ENCODE results near the gene HTD2. TPM values are rescaled to one million over a fixed set of nuclear protein-coding genes. Genes with fewer than 3 reads are reported as not detected.

HTD2 gene
- total and polyA plus RNA-seq, 9 donors, result 7.8 to 12.5 (median 10.3) TPM

DNA sequence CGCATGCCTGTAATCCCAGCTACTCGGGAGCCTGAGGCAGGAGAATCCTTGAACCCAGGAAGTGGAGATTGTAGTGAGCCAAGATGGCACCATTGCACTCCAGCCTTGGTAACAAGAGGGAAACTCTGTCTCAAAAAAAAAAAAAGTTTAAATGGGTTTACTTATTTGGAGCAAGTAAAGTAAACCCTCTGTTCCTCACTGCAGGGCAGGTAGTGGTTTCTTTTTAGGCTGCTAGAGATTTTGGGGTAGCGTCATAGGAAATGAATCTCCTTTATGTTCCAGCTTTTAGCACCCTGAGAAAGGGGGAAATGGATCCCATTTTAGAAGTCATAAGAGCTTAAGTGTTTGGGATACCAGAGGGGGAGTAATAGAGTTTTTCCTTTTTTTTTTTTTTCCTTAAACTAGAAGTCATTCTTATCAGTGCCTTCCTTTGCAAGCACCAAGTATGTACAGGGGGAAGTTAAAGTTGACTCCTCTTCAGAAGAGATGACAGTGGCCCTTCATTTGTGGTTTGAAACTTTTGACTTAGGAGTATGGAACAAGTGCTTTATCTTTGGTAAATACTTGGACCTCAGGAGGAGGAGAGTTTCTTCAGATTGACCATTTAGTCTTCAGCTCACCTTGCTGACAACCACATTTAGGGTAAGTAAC, 34.4 kb downstream of the HTD2 start:
- H3K4me1 ChIP-seq (ENCODE audit: control insufficient read depth, insufficient read depth, low read length), result no peaks in the 10 kb centered on the region
- DNase-seq, result no peak
- H3K36me3 ChIP-seq (ENCODE audit: control insufficient read depth, insufficient read depth, low read length), result peaks cover 8% of the 10 kb centered on the region
- no peaks in the 10 kb centered on the region for H3K27me3 ChIP-seq (ENCODE audit: control insufficient read depth, insufficient read depth, low read length)
- H3K9me3 ChIP-seq (replicated peaks; ENCODE audit: control insufficient read depth, low read depth, low read length), result no peaks in the 10 kb centered on the region
- H3K27ac ChIP-seq (ENCODE audit: low read length), result no peak overlapping the region
- 71% methylated on average over 1 of the region's 3 CpGs for WGBS (ENCODE audit: insufficient coverage)
- no peak overlapping the region for H3K4me3 ChIP-seq (ENCODE audit: low read length)

DNA sequence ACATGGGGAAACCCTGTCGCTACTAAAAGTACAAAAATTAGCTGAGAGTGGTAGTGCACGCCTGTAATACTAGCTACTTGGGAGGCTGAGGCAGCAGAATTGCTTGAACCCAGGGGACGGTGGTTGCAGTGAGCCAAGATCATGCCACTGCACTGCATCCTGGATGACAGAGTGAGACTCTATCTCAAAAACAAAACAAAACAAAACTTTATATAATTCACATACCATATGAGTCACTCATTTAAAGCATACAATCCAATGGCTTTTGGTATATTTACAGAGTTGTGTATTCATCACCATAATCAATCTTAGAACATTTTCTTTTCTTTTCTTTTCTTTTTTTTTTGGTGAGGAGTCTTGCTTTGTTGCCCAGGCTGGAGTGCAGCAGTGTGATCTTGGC, 35.1 kb downstream of the HTD2 start:
- Histone ChIP-seq H3K9me3 (replicated peaks; ENCODE audit: control insufficient read depth, low read depth, low read length) (no peaks in the 10 kb centered on the region), H3K27ac (ENCODE audit: low read length) (no peak overlapping the region), H3K4me1 (ENCODE audit: control insufficient read depth, insufficient read depth, low read length) (no peaks in the 10 kb centered on the region), H3K4me3 (ENCODE audit: low read length) (no peak overlapping the region), H3K27me3 (ENCODE audit: control insufficient read depth, insufficient read depth, low read length) (no peaks in the 10 kb centered on the region), H3K36me3 (ENCODE audit: control insufficient read depth, insufficient read depth, low read length) (peaks cover 8% of the 10 kb centered on the region)
- WGBS (ENCODE audit: insufficient coverage), result 67% methylated on average over 1 of the region's 3 CpGs
- DNase-seq, result no peak

DNA sequence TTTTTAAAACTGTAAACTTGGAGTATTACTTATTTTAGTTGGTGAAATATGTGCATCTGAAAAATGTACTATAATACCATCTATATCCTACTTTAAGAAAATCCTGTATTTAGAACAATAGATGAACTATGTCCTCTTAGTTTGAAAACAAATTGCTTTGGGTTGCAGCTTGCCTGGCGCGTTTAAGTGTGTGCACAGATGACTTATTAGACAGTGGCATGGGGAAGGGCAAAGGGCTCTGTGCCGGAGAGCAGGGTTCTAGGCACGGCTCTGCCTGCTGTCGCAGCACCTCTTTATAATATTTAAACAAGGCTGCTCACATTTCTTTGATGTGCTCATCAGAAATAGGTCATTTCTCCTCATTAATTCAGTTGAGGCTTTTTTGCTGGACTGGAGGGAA, 36.4 kb downstream of the HTD2 start:
- WGBS (ENCODE audit: insufficient coverage), result 69% methylated on average over 2 of the region's 5 CpGs
- Histone ChIP-seq H3K27me3 (ENCODE audit: control insufficient read depth, insufficient read depth, low read length) (no peaks in the 10 kb centered on the region), H3K27ac (ENCODE audit: low read length) (no peak overlapping the region), H3K9me3 (replicated peaks; ENCODE audit: control insufficient read depth, low read depth, low read length) (no peaks in the 10 kb centered on the region), H3K36me3 (ENCODE audit: control insufficient read depth, insufficient read depth, low read length) (peaks cover 8% of the 10 kb centered on the region), H3K4me1 (ENCODE audit: control insufficient read depth, insufficient read depth, low read length) (no peaks in the 10 kb centered on the region), H3K4me3 (ENCODE audit: low read length) (no peak overlapping the region)
- DNase-seq, result no peak

DNA sequence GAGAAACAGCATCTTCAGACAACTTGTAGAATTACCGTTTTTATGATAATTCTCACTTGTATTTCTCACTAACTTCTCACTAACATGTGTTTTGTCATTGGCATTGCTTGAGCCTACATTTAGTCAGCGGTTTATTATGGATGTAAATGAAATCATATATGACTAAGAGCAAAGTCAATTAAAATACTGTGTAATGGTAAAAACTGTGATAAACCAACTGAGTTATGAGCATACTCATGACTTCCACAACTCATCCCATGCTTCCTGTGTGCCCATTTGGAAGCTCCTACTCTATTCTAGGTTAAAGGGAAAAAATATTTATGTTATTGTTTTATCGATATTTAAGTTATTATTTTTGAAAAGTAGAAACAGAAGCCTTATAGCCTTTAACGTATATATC, 39.1 kb downstream of the HTD2 start:
- Histone ChIP-seq H3K4me3 (ENCODE audit: low read length) (no peak overlapping the region), H3K27me3 (ENCODE audit: control insufficient read depth, insufficient read depth, low read length) (no peaks in the 10 kb centered on the region), H3K36me3 (ENCODE audit: control insufficient read depth, insufficient read depth, low read length) (peaks cover 8% of the 10 kb centered on the region), H3K27ac (ENCODE audit: low read length) (no peak overlapping the region), H3K9me3 (replicated peaks; ENCODE audit: control insufficient read depth, low read depth, low read length) (no peaks in the 10 kb centered on the region), H3K4me1 (ENCODE audit: control insufficient read depth, insufficient read depth, low read length) (no peaks in the 10 kb centered on the region)
- WGBS (ENCODE audit: insufficient coverage), result no CpG with 5 or more reads among the region's 4 CpGs
- no peak for DNase-seq

DNA sequence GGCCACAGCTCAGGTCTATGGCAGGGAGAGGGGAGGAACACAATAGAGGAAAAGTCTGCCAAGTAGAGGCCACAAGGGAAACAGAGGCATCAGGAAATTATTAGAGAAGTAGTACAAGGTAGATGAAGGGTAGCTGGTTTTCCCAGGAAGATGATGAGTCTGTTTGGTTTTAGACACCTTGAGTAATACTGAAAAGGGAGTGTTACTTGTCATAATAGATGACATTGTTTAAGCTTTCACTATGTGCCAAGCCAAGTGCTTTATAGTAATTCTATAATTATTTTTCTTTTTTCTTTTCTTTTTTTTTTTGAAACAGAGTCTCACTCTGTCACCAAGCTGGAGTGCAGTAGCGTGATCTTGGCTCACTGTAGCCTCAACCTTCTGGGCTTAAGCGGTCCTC, 40.0 kb downstream of the HTD2 start:
- DNase-seq, result no peak
- no peak overlapping the region for H3K4me3 ChIP-seq (ENCODE audit: low read length)
- H3K36me3 ChIP-seq (ENCODE audit: control insufficient read depth, insufficient read depth, low read length), result peaks cover 8% of the 10 kb centered on the region
- H3K9me3 ChIP-seq (replicated peaks; ENCODE audit: control insufficient read depth, low read depth, low read length), result no peaks in the 10 kb centered on the region
- WGBS (ENCODE audit: insufficient coverage), result no CpG with 5 or more reads among the region's 2 CpGs
- H3K4me1 ChIP-seq (ENCODE audit: control insufficient read depth, insufficient read depth, low read length), result no peaks in the 10 kb centered on the region
- H3K27me3 ChIP-seq (ENCODE audit: control insufficient read depth, insufficient read depth, low read length), result no peaks in the 10 kb centered on the region
- H3K27ac ChIP-seq (ENCODE audit: low read length), result no peak overlapping the region

DNA sequence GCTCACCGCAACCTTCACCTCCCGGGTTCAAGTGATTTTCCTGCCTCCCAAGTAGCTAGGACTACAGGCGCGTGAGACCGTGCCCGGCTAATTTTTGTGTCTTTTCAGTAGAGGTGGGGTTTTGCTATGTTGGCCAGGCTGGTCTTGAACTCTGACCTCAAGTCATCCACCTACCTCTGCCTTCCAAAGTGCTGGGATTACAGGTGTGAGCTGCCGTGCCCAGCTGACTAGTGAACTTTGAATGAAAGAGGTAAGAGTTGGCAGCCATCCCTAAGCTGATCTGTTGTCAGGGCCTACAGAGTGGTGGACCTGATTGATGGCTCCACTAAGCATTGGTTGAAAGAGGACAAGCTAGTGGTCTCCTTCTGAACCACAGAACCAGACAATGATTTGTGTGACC, 41.7 kb downstream of the HTD2 start:
- Histone ChIP-seq H3K4me3 (ENCODE audit: low read length) (no peak overlapping the region), H3K27ac (ENCODE audit: low read length) (no peak overlapping the region), H3K36me3 (ENCODE audit: control insufficient read depth, insufficient read depth, low read length) (peaks cover 4% of the 10 kb centered on the region), H3K9me3 (replicated peaks; ENCODE audit: control insufficient read depth, low read depth, low read length) (no peaks in the 10 kb centered on the region), H3K4me1 (ENCODE audit: control insufficient read depth, insufficient read depth, low read length) (peaks cover 3% of the 10 kb centered on the region), H3K27me3 (ENCODE audit: control insufficient read depth, insufficient read depth, low read length) (no peaks in the 10 kb centered on the region)
- WGBS (ENCODE audit: insufficient coverage), result 90% methylated on average over 3 of the region's 7 CpGs
- DNase-seq, result no peak

DNA sequence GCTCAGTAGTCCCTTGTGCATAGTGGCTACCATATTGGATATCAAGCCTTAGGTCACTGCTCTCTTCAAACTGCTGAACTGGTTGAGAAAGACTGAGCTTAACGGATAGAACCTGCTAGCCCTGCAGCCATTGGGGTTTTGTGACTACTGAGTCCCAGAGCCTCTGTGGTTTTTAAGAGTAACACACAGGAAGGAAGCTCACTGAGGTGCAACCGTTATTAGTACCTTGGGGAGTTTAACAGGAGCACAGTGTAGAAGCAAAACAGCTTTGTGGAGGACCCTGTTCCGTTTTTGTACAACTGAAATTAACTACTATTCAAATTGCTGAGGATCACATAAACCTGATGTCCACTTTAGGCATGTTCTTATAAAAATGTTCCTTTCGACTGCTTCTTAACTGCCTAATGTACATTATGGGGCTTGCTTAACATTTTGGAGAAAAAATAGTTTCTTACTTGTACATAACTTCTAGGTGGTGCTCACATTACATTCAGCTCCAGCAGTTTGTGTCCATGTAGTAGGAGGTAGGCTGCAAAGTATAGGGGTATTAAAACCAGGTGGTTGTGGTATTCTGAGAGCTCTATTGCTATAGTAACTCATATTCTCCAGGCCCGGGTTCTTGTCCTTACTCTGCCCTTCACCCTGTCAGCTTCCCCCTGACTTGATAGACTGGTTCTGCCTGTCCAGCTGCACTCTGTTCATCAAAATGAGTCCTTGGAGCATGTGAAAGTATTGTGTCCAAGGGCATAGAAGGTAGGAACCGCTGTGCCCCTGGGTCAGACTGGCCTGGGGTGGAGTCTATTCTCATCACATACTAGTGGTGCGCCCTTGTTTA, 43.7 kb downstream of the HTD2 start:
- Histone ChIP-seq H3K27ac (ENCODE audit: low read length) (no peak overlapping the region), H3K4me1 (ENCODE audit: control insufficient read depth, insufficient read depth, low read length) (peaks cover 3% of the 10 kb centered on the region), H3K36me3 (ENCODE audit: control insufficient read depth, insufficient read depth, low read length) (no peaks in the 10 kb centered on the region), H3K27me3 (ENCODE audit: control insufficient read depth, insufficient read depth, low read length) (no peaks in the 10 kb centered on the region), H3K9me3 (replicated peaks; ENCODE audit: control insufficient read depth, low read depth, low read length) (no peaks in the 10 kb centered on the region), H3K4me3 (ENCODE audit: low read length) (no peak overlapping the region)
- DNase-seq, result no peak
- WGBS (ENCODE audit: insufficient coverage), result 66% methylated on average over 3 of the region's 7 CpGs

DNA sequence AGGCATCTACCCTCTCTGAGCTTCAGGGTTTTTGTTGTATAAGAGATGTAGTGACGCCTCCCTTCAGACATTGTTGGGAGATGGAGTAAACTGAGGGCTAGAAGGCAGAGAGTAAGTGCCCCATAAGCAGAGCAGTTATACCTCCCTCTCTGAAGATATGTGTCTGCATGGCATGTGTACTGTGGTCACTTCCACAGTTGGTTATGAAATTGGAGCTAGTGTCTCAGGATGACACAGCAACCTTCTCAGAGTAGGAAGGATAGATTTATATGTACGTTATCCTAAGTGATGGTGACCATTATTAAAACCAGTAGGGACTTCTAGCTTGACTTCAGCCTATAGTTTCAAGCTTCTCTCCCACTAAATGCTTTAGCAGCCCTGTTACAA, 44.3 kb downstream of the HTD2 start:
- Histone ChIP-seq H3K4me1 (ENCODE audit: control insufficient read depth, insufficient read depth, low read length) (peaks cover 3% of the 10 kb centered on the region), H3K36me3 (ENCODE audit: control insufficient read depth, insufficient read depth, low read length) (no peaks in the 10 kb centered on the region), H3K9me3 (replicated peaks; ENCODE audit: control insufficient read depth, low read depth, low read length) (no peaks in the 10 kb centered on the region), H3K27me3 (ENCODE audit: control insufficient read depth, insufficient read depth, low read length) (no peaks in the 10 kb centered on the region), H3K4me3 (ENCODE audit: low read length) (no peak overlapping the region), H3K27ac (ENCODE audit: low read length) (no peak overlapping the region)
- DNase-seq, result no peak
- no CpG with 5 or more reads among the region's 2 CpGs for WGBS (ENCODE audit: insufficient coverage)

DNA sequence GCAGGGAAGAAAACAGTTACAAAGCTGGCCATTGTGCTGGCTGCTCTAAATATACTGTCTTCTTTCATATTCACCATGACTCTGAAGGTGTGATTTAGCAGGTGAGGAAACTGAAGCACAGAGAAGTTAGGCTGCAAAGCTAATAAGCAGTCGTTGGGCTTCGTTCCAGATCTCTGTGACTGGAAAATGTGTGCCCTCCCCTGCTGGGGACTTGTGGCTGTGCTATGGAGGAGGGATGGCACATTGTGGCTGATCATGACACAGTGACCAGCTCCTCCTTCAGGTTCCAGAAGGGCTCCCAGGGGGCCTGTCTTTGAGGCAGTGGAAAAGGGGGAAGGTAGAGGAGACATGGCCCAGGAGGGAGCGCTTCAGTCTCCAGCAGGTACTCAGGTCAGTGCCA, 45.6 kb downstream of the HTD2 start:
- Histone ChIP-seq H3K9me3 (replicated peaks; ENCODE audit: control insufficient read depth, low read depth, low read length) (no peaks in the 10 kb centered on the region), H3K4me1 (ENCODE audit: control insufficient read depth, insufficient read depth, low read length) (peaks cover 7% of the 10 kb centered on the region), H3K27ac (ENCODE audit: low read length) (no peak overlapping the region), H3K36me3 (ENCODE audit: control insufficient read depth, insufficient read depth, low read length) (no peaks in the 10 kb centered on the region), H3K4me3 (ENCODE audit: low read length) (no peak overlapping the region), H3K27me3 (ENCODE audit: control insufficient read depth, insufficient read depth, low read length) (no peaks in the 10 kb centered on the region)
- 71% methylated on average over 3 of the region's 3 CpGs for WGBS (ENCODE audit: insufficient coverage)
- DNase-seq, result no peak

DNA sequence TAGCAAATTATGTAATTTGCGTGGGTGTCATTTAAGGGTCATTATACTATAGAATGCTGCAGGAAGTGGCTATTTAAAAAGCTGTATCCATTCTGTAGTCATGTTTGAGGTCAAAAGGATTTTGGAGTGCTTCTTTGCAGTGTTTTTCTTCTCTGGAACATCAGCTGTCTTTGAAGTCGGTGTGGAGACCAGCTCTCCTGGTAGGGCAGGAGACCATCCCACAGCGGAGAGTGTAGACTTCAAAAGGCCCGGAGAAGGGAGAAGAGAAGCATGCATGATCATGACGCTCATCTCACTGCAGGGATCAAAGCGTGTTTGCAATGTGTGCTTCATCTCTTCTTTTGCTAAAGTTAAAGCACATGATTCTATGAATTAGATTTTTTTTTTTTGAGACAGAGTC, 46.3 kb downstream of the HTD2 start:
- H3K36me3 ChIP-seq (ENCODE audit: control insufficient read depth, insufficient read depth, low read length), result no peaks in the 10 kb centered on the region
- H3K4me1 ChIP-seq (ENCODE audit: control insufficient read depth, insufficient read depth, low read length), result peaks cover 7% of the 10 kb centered on the region
- H3K9me3 ChIP-seq (replicated peaks; ENCODE audit: control insufficient read depth, low read depth, low read length), result no peaks in the 10 kb centered on the region
- 90% methylated on average over 5 of the region's 6 CpGs for WGBS (ENCODE audit: insufficient coverage)
- H3K4me3 ChIP-seq (ENCODE audit: low read length), result no peak overlapping the region
- no peaks in the 10 kb centered on the region for H3K27me3 ChIP-seq (ENCODE audit: control insufficient read depth, insufficient read depth, low read length)
- no peak for DNase-seq
- no peak overlapping the region for H3K27ac ChIP-seq (ENCODE audit: low read length)

Measured in muscle of leg (tissue), 11 donors.